ENCODE results near the gene COL6A5. TPM values are rescaled to one million over a fixed set of nuclear protein-coding genes. Genes with fewer than 3 reads are reported as not detected.

Gene COL6A5
- total and polyA plus RNA-seq, 12 donors = not detected

GRCh38 chr3:130516645-130517512, 171.4 kb downstream of the COL6A5 start, which contains the start of gene COL6A6:
Gene COL6A6 (plus strand): TSS chr3:130517177. CDS start chr3:130560365, 43,188 bp downstream.
- peak within 1 kb of the TSS in 4 of 10 donors; percentile 6 to 50 (median 40) for H3K27ac ChIP-seq
- H3K9me3 ChIP-seq = peaks cover 0 to 4% (median 0%) of the 10 kb centered on the region in 11 donors
- ATAC-seq (peak in 6 of 8 donors; percentile 34 to 68 (median 42)), DNase-seq (peak in 1 of 2 donors; percentile 22)
- intact Hi-C loops (cut with DNase I) = no loop called here
- no peak for TF ChIP-seq CTCF (IDR thresholded peaks at IDR 0.05)
- WGBS, 2 donors = 1 to 2% methylated on average over 56 to 58 of the region's 58 CpGs
- peaks cover 0 to 6% (median 0%) of the 10 kb centered on the region in 9 donors for H3K4me1 ChIP-seq
- peak within 1 kb of the TSS in 9 of 10 donors; percentile 20 to 47 (median 37) for H3K4me3 ChIP-seq
- H3K36me3 ChIP-seq = no peaks in the 10 kb centered on the region
- peaks cover 0 to 65% (median 49%) of the 10 kb centered on the region in 7 donors for H3K27me3 ChIP-seq

GRCh38 chr3:130517602-130518001, 172.1 kb downstream of the COL6A5 start:
- Histone ChIP-seq H3K9me3 (peaks cover 0 to 4% (median 0%) of the 10 kb centered on the region in 11 donors), H3K4me1 (peaks cover 0 to 6% (median 0%) of the 10 kb centered on the region in 9 donors), H3K27ac (peak overlapping the region in 2 of 10 donors; percentile 30 to 44), H3K36me3 (no peaks in the 10 kb centered on the region), H3K27me3 (peaks cover 0 to 72% (median 49%) of the 10 kb centered on the region in 7 donors), H3K4me3 (peak overlapping the region in 8 of 10 donors; percentile 21 to 47 (median 38))
- intact Hi-C loops (cut with DNase I) = no loop called here
- TF ChIP-seq CTCF (IDR thresholded peaks at IDR 0.05) = no peak
- DNase-seq = no peak
- 17 to 18% methylated on average over 11 of the region's 11 CpGs for WGBS, 2 donors
- ATAC-seq = peak in 3 of 8 donors; percentile 41 to 69 (median 44)

- Histone ChIP-seq H3K36me3 (no peaks in the 10 kb centered on the region), H3K4me3 (no peak overlapping the region), H3K27ac (no peak overlapping the region), H3K27me3 (peaks cover 0 to 79% (median 51%) of the 10 kb centered on the region in 7 donors), H3K9me3 (peaks cover 0 to 4% (median 0%) of the 10 kb centered on the region in 11 donors), H3K4me1 (peaks cover 0 to 6% (median 0%) of the 10 kb centered on the region in 9 donors)
- intact Hi-C loops (cut with DNase I) = no loop called here
- no peak for TF ChIP-seq CTCF (IDR thresholded peaks at IDR 0.05)
- 77 to 78% methylated on average over 4 of the region's 4 CpGs for WGBS, 2 donors
- ATAC-seq = no peak
- no peak for DNase-seq
Observed at GRCh38 chr3:130519754-130520153, 174.3 kb downstream of the COL6A5 start.

- ATAC-seq = no peak
- intact Hi-C loops (cut with DNase I) = no loop called here
- no peak for TF ChIP-seq CTCF (IDR thresholded peaks at IDR 0.05)
- Histone ChIP-seq H3K36me3 (no peaks in the 10 kb centered on the region), H3K27ac (no peak overlapping the region), H3K27me3 (peaks cover 0 to 54% (median 25%) of the 10 kb centered on the region in 7 donors), H3K4me1 (no peaks in the 10 kb centered on the region), H3K4me3 (no peak overlapping the region), H3K9me3 (peaks cover 0 to 6% (median 0%) of the 10 kb centered on the region in 11 donors)
- no peak for DNase-seq
- WGBS, 2 donors = 79 to 82% methylated on average over 2 of the region's 2 CpGs
Observed at GRCh38 chr3:130522399-130522798, 176.9 kb downstream of the COL6A5 start.
